GM12878 (cell line): ENCODE results near the gene PPP1R12B.
"Not testable (repeated sequence)": the region's sequence is repeated elsewhere in the genome, so short reads cannot be mapped to it uniquely, and the experiment has no call there.

Source experiments
- LARP7 ChIP-seq: fragments of 450-650 bp; IDR thresholded peaks from 2 replicates; pipeline ENCODE4 v1.6.1; 2017; ENCODE audit warnings: mild to moderate bottlenecking
- SMC3 ChIP-seq: IDR thresholded peaks from 2 replicates; pipeline ENCODE4 v1.6.1; 2011; ENCODE audit warnings: low read length, improper control_type of control experiment, borderline replicate concordance
- SP1 ChIP-seq: IDR thresholded peaks from one replicate; pipeline ENCODE4 v1.6.1; 2011; ENCODE audit warnings: low read depth, low read length

- TF ChIP-seq LARP7, SP1: not testable (repeated sequence)
- TF ChIP-seq SMC3 = peak; percentile 49; the same call in 1 of the 2 replicates
Observed at GRCh38 chr1:202464153-202464742, 115.7 kb downstream of the PPP1R12B start.
